Activated T-cell treated with anti-CD3 and anti-CD28 coated beads, Interleukin-2, amount 50 U/mL, for 24 hours (primary cell): ENCODE measurements around the gene ZNF511.

Experiments used
- DNase-seq: peaks from one replicate; pipeline ENCODE4 v3.0.0-alpha.2; 2020
- H3K27ac Mint-ChIP-seq: 2 replicates; pipeline ENCODE4 v1.8.0; 2020; ENCODE audit warnings: mild to moderate bottlenecking, mixed read lengths
- H3K27me3 Mint-ChIP-seq: 2 replicates; pipeline ENCODE4 v1.8.0; 2020; ENCODE audit warnings: mixed read lengths
- H3K36me3 Mint-ChIP-seq: 2 replicates; pipeline ENCODE4 v1.8.0; 2020; ENCODE audit warnings: low read depth, mixed read lengths
- H3K4me1 Mint-ChIP-seq: 2 replicates; pipeline ENCODE4 v1.8.0; 2020; ENCODE audit warnings: low read depth, mixed read lengths
- H3K4me3 Mint-ChIP-seq: 2 replicates; pipeline ENCODE4 v1.8.0; 2020; ENCODE audit warnings: mild to moderate bottlenecking, moderate library complexity, mixed read lengths
- H3K9me3 Mint-ChIP-seq: 2 replicates; pipeline ENCODE4 v1.8.0; 2020; ENCODE audit warnings: mixed read lengths

ZNF511 gene

GRCh38 chr10:133326223-133326551 lies 17.5 kb downstream of the ZNF511 start:
- peaks cover 13% of the 10 kb centered on the region for H3K4me1 Mint-ChIP-seq
- H3K4me3 Mint-ChIP-seq = peak overlapping the region; percentile 39
- peaks cover 46% of the 10 kb centered on the region for H3K27me3 Mint-ChIP-seq
- H3K36me3 Mint-ChIP-seq = no peaks in the 10 kb centered on the region
- no peaks in the 10 kb centered on the region for H3K9me3 Mint-ChIP-seq
- no peak for DNase-seq
- no peak overlapping the region for H3K27ac Mint-ChIP-seq

- no peak for DNase-seq
- H3K27ac Mint-ChIP-seq = no peak overlapping the region
- peaks cover 52% of the 10 kb centered on the region for H3K27me3 Mint-ChIP-seq
- no peaks in the 10 kb centered on the region for H3K36me3 Mint-ChIP-seq
- H3K4me1 Mint-ChIP-seq = peaks cover 13% of the 10 kb centered on the region
- H3K4me3 Mint-ChIP-seq = no peak overlapping the region
- no peaks in the 10 kb centered on the region for H3K9me3 Mint-ChIP-seq
Observed at GRCh38 chr10:133326745-133327650, 18.3 kb downstream of the ZNF511 start.

GRCh38 chr10:133327651-133328357 lies 19.1 kb downstream of the ZNF511 start:
- Mint-ChIP-seq H3K27ac (no peak overlapping the region), H3K36me3 (no peaks in the 10 kb centered on the region), H3K27me3 (peaks cover 60% of the 10 kb centered on the region), H3K4me3 (no peak overlapping the region), H3K4me1 (peaks cover 13% of the 10 kb centered on the region), H3K9me3 (no peaks in the 10 kb centered on the region)
- DNase-seq = no peak

- peaks cover 13% of the 10 kb centered on the region for H3K4me1 Mint-ChIP-seq
- H3K27me3 Mint-ChIP-seq = peaks cover 62% of the 10 kb centered on the region
- no peak overlapping the region for H3K4me3 Mint-ChIP-seq
- no peaks in the 10 kb centered on the region for H3K36me3 Mint-ChIP-seq
- DNase-seq = no peak
- no peak overlapping the region for H3K27ac Mint-ChIP-seq
- H3K9me3 Mint-ChIP-seq = no peaks in the 10 kb centered on the region
Observed at GRCh38 chr10:133328358-133329343, 19.9 kb downstream of the ZNF511 start.

- Mint-ChIP-seq H3K27me3 (peaks cover 65% of the 10 kb centered on the region), H3K27ac (no peak overlapping the region)
- peak; percentile 93 for DNase-seq
Observed at GRCh38 chr10:133329491-133330202, 20.9 kb downstream of the ZNF511 start.

GRCh38 chr10:133332936-133333699 lies 24.4 kb downstream of the ZNF511 start:
- Mint-ChIP-seq H3K27ac (no peak overlapping the region), H3K9me3 (no peaks in the 10 kb centered on the region), H3K4me3 (no peak overlapping the region), H3K36me3 (no peaks in the 10 kb centered on the region), H3K4me1 (peaks cover 14% of the 10 kb centered on the region), H3K27me3 (peaks cover 43% of the 10 kb centered on the region)
- no peak for DNase-seq

More at GRCh38 chr10:133329491-133330202, 20.9 kb downstream of the ZNF511 start:
- Mint-ChIP-seq H3K4me1 (peaks cover 14% of the 10 kb centered on the region), H3K4me3 (peak overlapping the region; percentile 42), H3K9me3 (no peaks in the 10 kb centered on the region), H3K36me3 (no peaks in the 10 kb centered on the region)

- H3K27me3 Mint-ChIP-seq = peaks cover 28% of the 10 kb centered on the region
Observed at GRCh38 chr10:133334503-133335245, 26.0 kb downstream of the ZNF511 start.

GRCh38 chr10:133335246-133336117 lies 26.8 kb downstream of the ZNF511 start:
- peak; percentile 81 for DNase-seq
- H3K4me1 Mint-ChIP-seq = peaks cover 10% of the 10 kb centered on the region
- H3K4me3 Mint-ChIP-seq = peak overlapping the region; percentile 35
- H3K27ac Mint-ChIP-seq = no peak overlapping the region
- no peaks in the 10 kb centered on the region for H3K36me3 Mint-ChIP-seq
- H3K9me3 Mint-ChIP-seq = no peaks in the 10 kb centered on the region
- peaks cover 28% of the 10 kb centered on the region for H3K27me3 Mint-ChIP-seq

More at GRCh38 chr10:133334503-133335245, 26.0 kb downstream of the ZNF511 start:
- H3K4me1 Mint-ChIP-seq = peaks cover 12% of the 10 kb centered on the region
- no peaks in the 10 kb centered on the region for H3K9me3 Mint-ChIP-seq
- H3K36me3 Mint-ChIP-seq = no peaks in the 10 kb centered on the region
- DNase-seq = no peak
- H3K4me3 Mint-ChIP-seq = peak overlapping the region; percentile 66
- no peak overlapping the region for H3K27ac Mint-ChIP-seq

- no peaks in the 10 kb centered on the region for H3K9me3 Mint-ChIP-seq
- no peak for DNase-seq
- H3K4me3 Mint-ChIP-seq = no peak overlapping the region
- H3K27me3 Mint-ChIP-seq = peaks cover 22% of the 10 kb centered on the region
- H3K36me3 Mint-ChIP-seq = no peaks in the 10 kb centered on the region
- no peak overlapping the region for H3K27ac Mint-ChIP-seq
- peaks cover 10% of the 10 kb centered on the region for H3K4me1 Mint-ChIP-seq
Observed at GRCh38 chr10:133336118-133336576, 27.4 kb downstream of the ZNF511 start.

- Mint-ChIP-seq H3K27ac (no peak within 1 kb of the TSS), H3K4me1 (peaks cover 10% of the 10 kb centered on the region), H3K27me3 (peaks cover 21% of the 10 kb centered on the region), H3K9me3 (no peaks in the 10 kb centered on the region), H3K36me3 (no peaks in the 10 kb centered on the region), H3K4me3 (peak within 1 kb of the TSS; percentile 35)
- DNase-seq = peak; percentile 74
Observed at GRCh38 chr10:133336577-133337369, 28.1 kb downstream of the ZNF511 start, which contains the start of gene CALY. Gene CALY (minus strand): TSS chr10:133336896. CDS start chr10:133328989, 7,907 bp downstream.

- Mint-ChIP-seq H3K27me3 (peaks cover 19% of the 10 kb centered on the region), H3K4me3 (no peak overlapping the region), H3K4me1 (peaks cover 10% of the 10 kb centered on the region), H3K9me3 (no peaks in the 10 kb centered on the region), H3K36me3 (no peaks in the 10 kb centered on the region), H3K27ac (no peak overlapping the region)
- DNase-seq = no peak
Observed at GRCh38 chr10:133337370-133337725, 28.6 kb downstream of the ZNF511 start.
